ENCODE measurements around the gene STK32C. TPM values are rescaled to one million over a fixed set of nuclear protein-coding genes. Genes with fewer than 3 reads are reported as not detected.
A peak's percentile ranks its signal among the peaks of the same experiment; 100 is the strongest.

The STK32C gene
- total and polyA plus RNA-seq, 8 donors: 3.3 to 13.2 (median 5.2) TPM

DNA sequence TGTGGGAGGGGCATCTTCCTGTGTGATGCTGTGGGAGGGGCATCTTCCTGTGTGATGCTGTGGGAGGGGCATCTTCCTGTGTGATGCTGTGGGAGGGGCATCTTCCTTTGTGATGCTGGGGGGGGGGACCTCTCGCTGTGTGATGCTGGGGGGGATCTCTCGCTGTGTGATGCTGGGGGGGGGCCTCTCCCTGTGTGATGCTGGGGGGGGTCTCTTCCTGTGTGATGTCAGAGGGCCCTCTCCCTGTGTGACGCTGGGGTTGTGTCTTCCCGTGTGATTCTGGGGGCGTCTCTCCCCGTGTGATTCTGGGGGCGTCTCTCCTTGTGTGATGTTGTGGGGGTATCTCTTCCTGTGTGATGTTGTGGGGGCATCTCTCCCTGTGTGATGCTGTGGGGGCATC lies 148.9 kb downstream of the STK32C start:
- no peak for FAIRE-seq
- Histone ChIP-seq H3K4me1 (peaks cover 0 to 8% (median 0%) of the 10 kb centered on the region in 3 donors), H3K9me3 (no peaks in the 10 kb centered on the region), H3K27ac (no peak overlapping the region), H3K4me3 (no peak overlapping the region), H3K36me3 (no peaks in the 10 kb centered on the region), H3K27me3 (no peaks in the 10 kb centered on the region)
- TF ChIP-seq, protein P1, sequence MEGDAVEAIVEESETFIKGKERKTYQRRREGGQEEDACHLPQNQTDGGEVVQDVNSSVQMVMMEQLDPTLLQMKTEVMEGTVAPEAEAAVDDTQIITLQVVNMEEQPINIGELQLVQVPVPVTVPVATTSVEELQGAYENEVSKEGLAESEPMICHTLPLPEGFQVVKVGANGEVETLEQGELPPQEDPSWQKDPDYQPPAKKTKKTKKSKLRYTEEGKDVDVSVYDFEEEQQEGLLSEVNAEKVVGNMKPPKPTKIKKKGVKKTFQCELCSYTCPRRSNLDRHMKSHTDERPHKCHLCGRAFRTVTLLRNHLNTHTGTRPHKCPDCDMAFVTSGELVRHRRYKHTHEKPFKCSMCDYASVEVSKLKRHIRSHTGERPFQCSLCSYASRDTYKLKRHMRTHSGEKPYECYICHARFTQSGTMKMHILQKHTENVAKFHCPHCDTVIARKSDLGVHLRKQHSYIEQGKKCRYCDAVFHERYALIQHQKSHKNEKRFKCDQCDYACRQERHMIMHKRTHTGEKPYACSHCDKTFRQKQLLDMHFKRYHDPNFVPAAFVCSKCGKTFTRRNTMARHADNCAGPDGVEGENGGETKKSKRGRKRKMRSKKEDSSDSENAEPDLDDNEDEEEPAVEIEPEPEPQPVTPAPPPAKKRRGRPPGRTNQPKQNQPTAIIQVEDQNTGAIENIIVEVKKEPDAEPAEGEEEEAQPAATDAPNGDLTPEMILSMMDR (IDR thresholded peaks at IDR 0.05): no peak
- 73 to 86% methylated on average over 6 to 7 of the region's 7 CpGs for WGBS, 2 donors
- ATAC-seq: no peak
- no peak for DNase-seq
- intact Hi-C loops (cut with DNase I): no loop called here

DNA sequence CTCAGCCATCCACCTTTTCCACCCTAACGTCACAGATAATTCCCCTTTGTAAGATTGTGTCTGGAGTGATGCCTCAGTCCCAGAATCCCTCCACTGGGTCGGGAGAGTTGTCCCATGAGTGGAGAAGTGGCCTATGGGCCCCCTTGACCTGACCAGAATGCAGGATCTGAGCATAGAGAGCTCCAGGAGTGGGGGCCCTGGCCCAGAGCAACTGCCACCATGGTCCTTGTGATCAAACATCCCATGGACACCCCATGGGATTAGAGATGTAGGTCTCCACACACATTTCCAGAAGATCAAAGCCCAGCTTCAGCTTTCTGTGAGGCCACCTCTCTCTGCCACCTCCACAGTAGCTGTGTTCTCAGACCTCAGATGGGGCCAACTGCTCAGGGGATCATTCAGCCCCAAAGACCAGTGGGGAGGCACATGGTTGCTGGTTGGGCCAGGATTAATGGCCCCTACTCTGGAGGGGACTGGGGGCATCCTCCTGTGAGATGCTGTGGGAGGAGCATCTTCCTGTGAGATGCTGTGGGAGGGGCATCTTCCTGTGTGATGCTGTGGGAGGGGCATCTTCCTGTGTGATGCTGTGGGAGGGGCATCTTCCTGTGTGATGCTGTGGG lies 149.5 kb downstream of the STK32C start:
- Histone ChIP-seq H3K36me3 (no peaks in the 10 kb centered on the region), H3K4me1 (peaks cover 0 to 8% (median 0%) of the 10 kb centered on the region in 3 donors), H3K27ac (no peak overlapping the region), H3K9me3 (no peaks in the 10 kb centered on the region), H3K27me3 (no peaks in the 10 kb centered on the region), H3K4me3 (no peak overlapping the region)
- WGBS, 2 donors: 54 to 63% methylated on average over 2 of the region's 2 CpGs
- FAIRE-seq (no peak), ATAC-seq (no peak), DNase-seq (peak in 2 of 6 donors; percentile 16 to 24)
- TF ChIP-seq, protein P1 (IDR thresholded peaks at IDR 0.05): no peak
- intact Hi-C loops (cut with DNase I): no loop called here

Other genes with a start within 250 kb of the STK32C start
- gene JAKMIP3, start 242.0 kb downstream of the STK32C start, total RNA-seq: under 1 TPM; 0.19 to 0.37 (median 0.28) TPM
- gene JAKMIP3, start 242.0 kb downstream of the STK32C start, polyA plus RNA-seq: 1 to 10 TPM in 1 of 2 donors, under 1 TPM in 1; 0.95 to 1.4 TPM
- 1 to 10 TPM in 3 of 6 donors, under 1 TPM in 3; 0.46 to 2.7 (median 0.85) TPM for gene DPYSL4, start 121.0 kb downstream of the STK32C start, total RNA-seq
- 1 to 10 TPM; 1.4 to 2.8 TPM for gene DPYSL4, start 121.0 kb downstream of the STK32C start, polyA plus RNA-seq
- 1 to 10 TPM; 2.5 to 6.5 (median 4.1) TPM for gene LRRC27, start 24.2 kb upstream of the STK32C start, total RNA-seq
- gene LRRC27, start 24.2 kb upstream of the STK32C start, polyA plus RNA-seq: 10 to 100 TPM in 1 of 2 donors, 1 to 10 TPM in 1; 5.8 to 11.1 TPM
- gene PWWP2B, start 89.2 kb upstream of the STK32C start, total RNA-seq: 10 to 100 TPM; 17.8 to 44.1 (median 25.9) TPM
- gene PWWP2B, start 89.2 kb upstream of the STK32C start, polyA plus RNA-seq: 10 to 100 TPM; 23.5 to 25.2 TPM
- 10 to 100 TPM in 5 of 6 donors, 1 to 10 TPM in 1; 8.9 to 15.6 (median 11.9) TPM for gene INPP5A, start 229.8 kb upstream of the STK32C start, total RNA-seq
- 10 to 100 TPM in 1 of 2 donors, 1 to 10 TPM in 1; 5.9 to 11.4 TPM for gene INPP5A, start 229.8 kb upstream of the STK32C start, polyA plus RNA-seq

All from pancreas (tissue), 10 donors.